ENCODE measurements around the gene SOX6. TPM values are rescaled to one million over a fixed set of nuclear protein-coding genes. Genes with fewer than 3 reads are reported as not detected.

SOX6 gene
- total and polyA plus RNA-seq, 2 donors (not counting 3 experiments of a cell fraction or from before 2014, with no cell fraction given), result 0.14 to 3.7 TPM

- H2AFZ ChIP-seq (ENCODE audit: low read depth, low read length), result no peak overlapping the region
- CTCF ChIA-PET, result no interaction called here
- no peaks in the 10 kb centered on the region for H3K4me1 ChIP-seq (ENCODE audit: control insufficient read depth, extremely low read depth, insufficient read depth, low read length)
- POLR2A ChIA-PET, result no interaction called here
- dilution Hi-C loops (cut with MboI; ENCODE audit: extremely low pct_ligation_motif_present, low sequenced_read_pairs), result no loop called here
- H3K9ac ChIP-seq (replicated peaks; ENCODE audit: extremely low read depth, insufficient read depth, low read length), result no peak overlapping the region
- no peak overlapping the region for H3K27ac ChIP-seq (ENCODE audit: insufficient read depth, low read depth, low read length)
- H3K27me3 ChIP-seq (ENCODE audit: control insufficient read depth in 2 of 2, insufficient read depth in 2 of 2, low read length in 2 of 2), result no peaks in the 10 kb centered on the region
- TF ChIP-seq POLR2AphosphoS5 (IDR thresholded peaks at IDR 0.05; ENCODE audit: insufficient read depth, low read depth, low read length) (no peak), FOS (IDR thresholded peaks at IDR 0.05; ENCODE audit: borderline replicate concordance, insufficient read depth, low read length) (no peak), MYC (IDR thresholded peaks at IDR 0.05; ENCODE audit: low read depth, low read length) (no peak), POLR2A (IDR thresholded peaks at IDR 0.05; ENCODE audit: low read depth, low read length) (no peak), GATA2 (IDR thresholded peaks at IDR 0.05; ENCODE audit: insufficient read depth, insufficient read length, low read depth, low read length) (no peak), JUN (IDR thresholded peaks at IDR 0.05; ENCODE audit: borderline replicate concordance, insufficient read depth, insufficient read length, low read depth) (no peak), EZH2 (IDR thresholded peaks at IDR 0.05; ENCODE audit: borderline replicate concordance, low read depth, low read length, severe bottlenecking) (no peak)
- TF ChIP-seq, protein P1, sequence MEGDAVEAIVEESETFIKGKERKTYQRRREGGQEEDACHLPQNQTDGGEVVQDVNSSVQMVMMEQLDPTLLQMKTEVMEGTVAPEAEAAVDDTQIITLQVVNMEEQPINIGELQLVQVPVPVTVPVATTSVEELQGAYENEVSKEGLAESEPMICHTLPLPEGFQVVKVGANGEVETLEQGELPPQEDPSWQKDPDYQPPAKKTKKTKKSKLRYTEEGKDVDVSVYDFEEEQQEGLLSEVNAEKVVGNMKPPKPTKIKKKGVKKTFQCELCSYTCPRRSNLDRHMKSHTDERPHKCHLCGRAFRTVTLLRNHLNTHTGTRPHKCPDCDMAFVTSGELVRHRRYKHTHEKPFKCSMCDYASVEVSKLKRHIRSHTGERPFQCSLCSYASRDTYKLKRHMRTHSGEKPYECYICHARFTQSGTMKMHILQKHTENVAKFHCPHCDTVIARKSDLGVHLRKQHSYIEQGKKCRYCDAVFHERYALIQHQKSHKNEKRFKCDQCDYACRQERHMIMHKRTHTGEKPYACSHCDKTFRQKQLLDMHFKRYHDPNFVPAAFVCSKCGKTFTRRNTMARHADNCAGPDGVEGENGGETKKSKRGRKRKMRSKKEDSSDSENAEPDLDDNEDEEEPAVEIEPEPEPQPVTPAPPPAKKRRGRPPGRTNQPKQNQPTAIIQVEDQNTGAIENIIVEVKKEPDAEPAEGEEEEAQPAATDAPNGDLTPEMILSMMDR (IDR thresholded peaks at IDR 0.05; ENCODE audit: extremely low read depth in 1 of 2, insufficient read depth in 1 of 2, low read depth in 1 of 2, low read length in 2 of 2), result no peak
- TF ChIP-seq, protein P2, sequence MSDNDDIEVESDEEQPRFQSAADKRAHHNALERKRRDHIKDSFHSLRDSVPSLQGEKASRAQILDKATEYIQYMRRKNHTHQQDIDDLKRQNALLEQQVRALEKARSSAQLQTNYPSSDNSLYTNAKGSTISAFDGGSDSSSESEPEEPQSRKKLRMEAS (IDR thresholded peaks at IDR 0.05; ENCODE audit: insufficient read depth, insufficient read length), result no peak
- no peaks in the 10 kb centered on the region for H3K36me3 ChIP-seq (ENCODE audit: control insufficient read depth in 2 of 2, extremely low read depth in 1 of 2, insufficient read depth in 2 of 2, low read length in 2 of 2)
- no peaks in the 10 kb centered on the region for H3K9me1 ChIP-seq (replicated peaks; ENCODE audit: control insufficient read depth, extremely low read depth, insufficient read depth, low read length)
- FAIRE-seq (no peak), DNase-seq (ENCODE audit: low read depth, low spot score) (no peak)
- intact Hi-C loops (cut with micrococcal nuclease), result no loop called here
- no peak overlapping the region for H3K4me2 ChIP-seq (ENCODE audit: insufficient read depth, low read length)
- BruUV-seq (replicated peaks), result no TSS peak
- no peaks in the 10 kb centered on the region for H3K9me3 ChIP-seq (replicated peaks; ENCODE audit: control insufficient read depth, insufficient read depth, low read length)
- no peaks in the 10 kb centered on the region for H4K20me1 ChIP-seq (replicated peaks; ENCODE audit: control insufficient read depth, extremely low read depth, insufficient read depth, low read length)
- H3K79me2 ChIP-seq (ENCODE audit: control insufficient read depth, insufficient read depth, low read length), result no peaks in the 10 kb centered on the region
- no peak overlapping the region for H3K4me3 ChIP-seq (replicated peaks in 1 of 3; ENCODE audit: insufficient read depth in 1 of 3, low read depth in 1 of 3, low read length in 3 of 3)
Measured at GRCh38 chr11:16117989-16118756, 238.2 kb downstream of the SOX6 start.
